ENCODE results near the gene SLC25A21.

The SLC25A21 gene

DNA sequence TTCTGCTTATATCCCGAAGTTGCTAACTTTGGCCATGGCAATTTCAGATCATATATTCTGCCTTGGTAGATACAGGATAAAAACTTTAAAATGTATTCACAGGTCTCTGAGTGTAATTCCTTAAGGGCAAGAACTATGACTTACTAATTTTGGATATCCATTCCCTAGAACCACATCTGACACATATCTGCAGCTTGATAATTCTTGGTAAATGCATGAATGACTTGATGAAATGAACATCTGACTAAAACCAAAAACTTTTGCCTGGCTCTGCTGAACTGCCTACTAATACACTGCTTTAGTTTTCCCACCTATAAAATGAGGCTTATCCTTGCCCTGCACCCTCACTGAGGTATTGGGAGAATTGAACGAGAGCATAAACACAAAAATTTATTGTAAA is 32.2 kb downstream of the SLC25A21 start:
- no peak for DNase-seq (ENCODE audit: low read depth)
- TF ChIP-seq, protein P1, sequence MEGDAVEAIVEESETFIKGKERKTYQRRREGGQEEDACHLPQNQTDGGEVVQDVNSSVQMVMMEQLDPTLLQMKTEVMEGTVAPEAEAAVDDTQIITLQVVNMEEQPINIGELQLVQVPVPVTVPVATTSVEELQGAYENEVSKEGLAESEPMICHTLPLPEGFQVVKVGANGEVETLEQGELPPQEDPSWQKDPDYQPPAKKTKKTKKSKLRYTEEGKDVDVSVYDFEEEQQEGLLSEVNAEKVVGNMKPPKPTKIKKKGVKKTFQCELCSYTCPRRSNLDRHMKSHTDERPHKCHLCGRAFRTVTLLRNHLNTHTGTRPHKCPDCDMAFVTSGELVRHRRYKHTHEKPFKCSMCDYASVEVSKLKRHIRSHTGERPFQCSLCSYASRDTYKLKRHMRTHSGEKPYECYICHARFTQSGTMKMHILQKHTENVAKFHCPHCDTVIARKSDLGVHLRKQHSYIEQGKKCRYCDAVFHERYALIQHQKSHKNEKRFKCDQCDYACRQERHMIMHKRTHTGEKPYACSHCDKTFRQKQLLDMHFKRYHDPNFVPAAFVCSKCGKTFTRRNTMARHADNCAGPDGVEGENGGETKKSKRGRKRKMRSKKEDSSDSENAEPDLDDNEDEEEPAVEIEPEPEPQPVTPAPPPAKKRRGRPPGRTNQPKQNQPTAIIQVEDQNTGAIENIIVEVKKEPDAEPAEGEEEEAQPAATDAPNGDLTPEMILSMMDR (conservative IDR thresholded peaks at IDR 0.05; ENCODE audit: low read depth, low read length): no peak

DNA sequence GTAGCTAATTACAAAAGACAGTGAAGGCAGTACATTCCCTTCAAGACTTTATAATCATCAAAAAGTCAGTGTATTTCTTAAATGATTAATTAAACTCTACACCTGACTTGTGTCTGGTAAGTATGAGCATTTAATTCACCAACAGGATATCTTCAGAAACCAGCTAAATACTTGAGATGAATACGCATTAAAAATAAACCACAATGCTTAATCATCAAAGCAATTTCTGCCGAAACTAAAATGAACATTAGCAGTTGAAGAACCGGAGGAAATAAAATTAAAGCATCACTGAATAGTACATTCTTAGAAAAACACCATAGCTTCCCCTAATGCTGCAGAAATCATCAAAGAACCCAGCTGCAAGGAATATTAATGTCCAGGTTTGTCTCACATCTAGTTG is 32.7 kb downstream of the SLC25A21 start:
- TF ChIP-seq, protein P1 (conservative IDR thresholded peaks at IDR 0.05; ENCODE audit: low read depth, low read length): no peak
- no peak overlapping the region for H3K4me3 ChIP-seq (ENCODE audit: low read length)
- no peak for DNase-seq (ENCODE audit: low read depth)

More for the DNA sequence above, 32.2 kb downstream of the SLC25A21 start:
- H3K4me3 ChIP-seq (ENCODE audit: low read length): no peak overlapping the region

DNA sequence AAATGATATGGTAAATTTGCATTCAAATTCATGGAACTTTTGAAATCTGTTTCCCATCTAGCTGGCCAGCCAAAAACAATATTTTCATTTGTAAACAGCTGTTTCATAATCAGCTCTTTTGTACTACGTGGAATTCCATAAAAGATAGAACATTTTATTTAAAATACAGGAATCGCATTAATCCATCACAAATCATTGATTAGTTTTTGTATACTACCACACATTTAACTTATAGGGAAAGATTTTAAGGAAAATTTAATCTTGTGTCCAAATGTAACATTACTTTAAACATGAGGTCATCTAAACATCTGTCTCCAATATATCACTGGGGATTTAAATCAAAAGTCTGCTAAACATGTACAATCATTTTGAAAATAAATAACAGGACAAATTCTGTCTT is 33.5 kb downstream of the SLC25A21 start:
- no peak for DNase-seq (ENCODE audit: low read depth)
- no peak overlapping the region for H3K4me3 ChIP-seq (ENCODE audit: low read length)
- TF ChIP-seq, protein P1 (conservative IDR thresholded peaks at IDR 0.05; ENCODE audit: low read depth, low read length): no peak

DNA sequence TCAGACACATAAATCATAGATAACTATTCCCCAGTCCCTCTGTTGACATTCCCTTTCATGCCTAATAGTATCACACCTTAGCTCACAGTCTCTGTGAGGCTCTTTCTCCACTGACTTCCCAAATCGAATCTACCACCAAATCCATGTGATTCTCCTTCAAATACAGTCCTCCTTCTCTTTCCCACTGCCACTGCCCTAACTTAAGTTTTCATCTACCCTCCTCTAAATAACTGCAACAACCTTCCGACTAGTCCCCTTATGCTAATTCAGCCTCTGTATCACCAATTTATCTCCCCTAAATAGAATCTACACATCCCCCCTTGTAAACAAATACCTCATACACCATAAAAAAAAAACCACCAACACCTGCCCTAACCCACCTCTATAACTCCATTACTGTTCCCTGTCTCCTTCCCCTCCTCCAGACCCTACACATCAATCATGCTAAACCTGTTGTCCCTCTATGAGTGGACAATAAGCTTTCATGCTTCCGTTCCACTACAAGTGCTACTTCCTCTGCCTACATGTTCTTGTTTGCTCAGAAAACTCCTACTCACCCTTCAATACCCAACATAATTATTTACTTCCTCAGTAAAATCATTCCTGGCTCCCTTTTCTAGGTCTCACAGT is 39.0 kb downstream of the SLC25A21 start:
- no peak for DNase-seq (ENCODE audit: low read depth)
- TF ChIP-seq, protein P1 (conservative IDR thresholded peaks at IDR 0.05; ENCODE audit: low read depth, low read length): no peak
- H3K4me3 ChIP-seq (ENCODE audit: low read length): no peak overlapping the region

DNA sequence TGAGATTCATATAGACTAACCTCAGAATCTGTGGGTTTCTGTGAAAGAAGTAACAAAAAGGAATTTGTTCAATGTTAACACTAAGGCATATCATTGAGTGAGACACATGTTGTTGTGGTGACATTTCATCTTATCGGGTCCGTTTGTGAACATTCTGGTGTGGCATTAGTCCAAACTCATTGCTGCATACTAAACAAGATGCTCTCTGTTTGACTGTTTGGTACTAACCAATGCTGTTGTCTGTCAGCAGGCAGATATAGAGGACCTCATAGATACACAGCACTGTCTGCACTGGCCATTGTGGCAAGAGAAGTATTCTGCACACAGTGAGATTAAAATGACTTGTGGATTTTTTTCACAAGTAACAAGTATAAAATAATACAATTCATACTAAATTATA is 41.2 kb downstream of the SLC25A21 start:
- TF ChIP-seq, protein P1 (conservative IDR thresholded peaks at IDR 0.05; ENCODE audit: low read depth, low read length): no peak
- no peak overlapping the region for H3K4me3 ChIP-seq (ENCODE audit: low read length)
- no peak for DNase-seq (ENCODE audit: low read depth)

DNA sequence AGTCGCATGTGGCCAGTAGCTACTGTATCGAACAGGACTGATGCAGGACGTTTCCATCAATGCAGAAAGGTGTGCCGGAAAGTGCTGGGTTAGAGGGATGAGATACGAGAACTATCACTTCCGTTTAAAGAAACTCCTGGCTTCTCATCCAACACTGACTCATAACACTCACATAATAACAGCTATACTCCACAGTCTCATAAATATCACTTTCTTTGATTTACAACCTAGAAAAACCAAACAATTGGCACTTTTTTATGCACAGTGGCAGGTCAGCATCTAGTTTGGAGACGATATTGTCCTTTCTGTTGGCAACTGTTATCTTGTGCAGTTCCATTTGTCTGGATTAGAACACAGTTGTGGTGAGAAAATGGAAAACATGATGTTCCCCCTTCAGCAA is 43.4 kb downstream of the SLC25A21 start:
- no peak for DNase-seq (ENCODE audit: low read depth)
- TF ChIP-seq, protein P1 (conservative IDR thresholded peaks at IDR 0.05; ENCODE audit: low read depth, low read length): no peak
- no peak overlapping the region for H3K4me3 ChIP-seq (ENCODE audit: low read length)

DNA sequence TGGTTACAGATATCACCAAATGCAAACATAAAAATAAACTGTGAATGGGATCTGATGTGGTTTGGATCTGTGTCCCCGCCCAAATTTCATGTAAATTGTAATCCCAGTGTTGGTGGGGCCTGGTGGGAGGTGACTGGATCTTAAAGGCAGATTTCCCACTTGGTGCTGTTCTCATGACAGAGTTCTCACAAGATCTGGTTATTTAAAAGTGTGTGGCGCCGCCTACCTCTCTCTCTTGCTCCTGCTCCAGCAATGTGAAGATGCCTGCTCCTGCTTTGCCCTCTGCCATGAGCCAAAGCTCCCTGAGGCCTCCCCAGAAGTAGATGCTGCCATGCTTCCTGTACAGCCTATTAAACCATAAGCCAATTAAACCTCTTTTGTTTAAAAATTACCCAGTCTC is 47.8 kb downstream of the SLC25A21 start:
- no peak for DNase-seq (ENCODE audit: low read depth)

More for the DNA sequence above, 47.8 kb downstream of the SLC25A21 start:
- H3K4me3 ChIP-seq (ENCODE audit: low read length): no peak overlapping the region
- TF ChIP-seq, protein P1 (conservative IDR thresholded peaks at IDR 0.05; ENCODE audit: low read depth, low read length): no peak
